IPS DF 19.7 (cell line): Measurements from ENCODE around the gene GSTK1.
"Not testable (repeated sequence)": the region's sequence is repeated elsewhere in the genome, so short reads cannot be mapped to it uniquely, and the experiment has no call there.

ENCODE experiments used
- DNase-seq: peaks from one replicate; pipeline ENCODE4 v3.0.0-alpha.2; 2013; ENCODE audit warnings: low read depth, low spot score

GSTK1 gene

GRCh38 chr7:143269251-143269650 is 6.0 kb downstream of the GSTK1 start:
- DNase-seq, result no peak

GRCh38 chr7:143271240-143271639 is 8.0 kb downstream of the GSTK1 start:
- DNase-seq, result no peak

GRCh38 chr7:143272871-143273270 is 9.6 kb downstream of the GSTK1 start:
- DNase-seq, result no peak

- DNase-seq, result no peak
These were observed 16.2 kb downstream of the GSTK1 start for GRCh38 chr7:143279186-143280098.

- no peak for DNase-seq
These were observed 16.9 kb downstream of the GSTK1 start for GRCh38 chr7:143280160-143280559.

GRCh38 chr7:143280566-143280965 is 17.3 kb downstream of the GSTK1 start:
- no peak for DNase-seq

- DNase-seq, result no peak
These were observed 18.3 kb downstream of the GSTK1 start for GRCh38 chr7:143281529-143281928.

- DNase-seq, result no peak
These were observed 18.9 kb downstream of the GSTK1 start for GRCh38 chr7:143282124-143282523.

GRCh38 chr7:143283381-143283780 is 20.1 kb downstream of the GSTK1 start:
- DNase-seq, result no peak

GRCh38 chr7:143284591-143285469 is 21.6 kb downstream of the GSTK1 start, which contains the start of gene TMEM139:
Gene TMEM139 (plus strand): TSS chr7:143284958. CDS start chr7:143285958, 1,000 bp downstream.
- DNase-seq, result no peak

- no peak for DNase-seq
These were observed 22.2 kb downstream of the GSTK1 start for GRCh38 chr7:143285470-143285778.

GRCh38 chr7:143285806-143286521 is 22.7 kb downstream of the GSTK1 start:
- DNase-seq, result no peak

GRCh38 chr7:143286522-143286890 is 23.3 kb downstream of the GSTK1 start:
- DNase-seq, result no peak

- no peak for DNase-seq
These were observed 24.2 kb downstream of the GSTK1 start for GRCh38 chr7:143287339-143287934.

GRCh38 chr7:143287935-143288826 is 24.9 kb downstream of the GSTK1 start, which contains the start of gene CASP2:
Gene CASP2 (plus strand): TSS chr7:143288351. CDS start chr7:143288456, 105 bp downstream.
- peak; percentile 83 for DNase-seq

- DNase-seq, result no peak
These were observed 25.6 kb downstream of the GSTK1 start for GRCh38 chr7:143288836-143289235.

GRCh38 chr7:143289421-143289820 is 26.2 kb downstream of the GSTK1 start:
- no peak for DNase-seq

GRCh38 chr7:143289888-143290287 is 26.6 kb downstream of the GSTK1 start:
- DNase-seq, result not testable (repeated sequence)

- DNase-seq, result no peak
These were observed 27.1 kb downstream of the GSTK1 start for GRCh38 chr7:143290293-143290692.

- no peak for DNase-seq
These were observed 29.6 kb downstream of the GSTK1 start for GRCh38 chr7:143292876-143293275.
